GM12878 (cell line): Measurements from ENCODE around the gene MRPL18. TPM values are rescaled to one million over a fixed set of nuclear protein-coding genes. Genes with fewer than 3 reads are reported as not detected.

Experiments
- ATAC-seq: fragments of 200-7000 bp; cut with Tn5 transposase; 3 replicates; pipeline ENCODE4 v1.9.1; 2020; ENCODE audit warnings: mild to moderate bottlenecking, moderate library complexity
- BruUV-seq: library from RNA; stranded (reverse); fragments of 400-500 nt; replicated peaks from 2 replicates; lab custom pipeline; 2021; lab: Mats Ljungman, UMichigan
- CTCF ChIA-PET: fragments of 300-600 bp; sonication (Branson Sonifier 250); formaldehyde crosslinking; extraction: SDS; loops from one replicate; lab custom pipeline; 2021; ENCODE audit warnings: inconsistent platforms; lab: Yijun Ruan, JAX
- POLR2A ChIA-PET: fragments of 350-600 bp; formaldehyde crosslinking; extraction: SDS; loops from one replicate; lab custom pipeline; 2021; ENCODE audit warnings: inconsistent platforms; lab: Charles Lee
- RAD21 ChIA-PET: fragments of 300-600 bp; sonication (Branson Sonifier 250); formaldehyde crosslinking; loops from one replicate; lab custom pipeline; 2023; ENCODE audit warnings: antibody characterized with exemption; ENCODE audit not compliant: unreplicated experiment; lab: Charles Lee
- SMC1A ChIA-PET: fragments of 300-600 bp; sonication (Branson Sonifier 250); formaldehyde crosslinking; loops from one replicate; lab custom pipeline; 2023; ENCODE audit not compliant: unreplicated experiment, uncharacterized antibody; lab: Charles Lee
- DNase-seq: peaks from one replicate; pipeline ENCODE4 v3.0.0-alpha.2; 2011; ENCODE audit warnings: low read depth, low spot score
- FAIRE-seq: peaks from 3 replicates; lab custom pipeline; 2011; peaks lifted over from hg19 to GRCh38; lab: Jason Lieb, UNC
- H2AFZ ChIP-seq: 2 replicates; pipeline ENCODE4 v1.6.0; 2011; ENCODE audit warnings: low read depth, low read length, control low read depth; ENCODE audit not compliant: control insufficient read depth
- H3K27ac ChIP-seq: 2 replicates; pipeline ENCODE4 v1.5.1; 2011; ENCODE audit warnings: control low read depth; ENCODE audit not compliant: control insufficient read depth, insufficient read depth
- H3K27me3 ChIP-seq, 2 experiments: replicated peaks in 1 of 2; 2 replicates each; pipeline versions ENCODE4 v1.6.0 to v1.6.1; 2011; ENCODE audit warnings: low read length in 1 of 2; ENCODE audit not compliant: control insufficient read depth in 2 of 2, insufficient read depth in 2 of 2
- H3K36me3 ChIP-seq, 2 experiments: 2 replicates each; pipeline ENCODE4 v1.5.1; 2011; ENCODE audit warnings: low read length in 1 of 2; ENCODE audit not compliant: control insufficient read depth in 2 of 2, insufficient read depth in 2 of 2
- H3K4me1 ChIP-seq: 2 replicates; pipeline ENCODE4 v1.6.1; 2011; ENCODE audit warnings: mild to moderate bottlenecking, low read length, moderate library complexity, mixed read lengths; ENCODE audit not compliant: control insufficient read depth, insufficient read depth
- H3K4me2 ChIP-seq: 2 replicates; pipeline ENCODE4 v1.6.0; 2011; ENCODE audit warnings: control low read depth; ENCODE audit not compliant: control insufficient read depth, insufficient read depth
- H3K4me3 ChIP-seq: fragments of 200-600 bp; sonication (generic); 2 replicates; pipeline ENCODE4 v1.5.1; 2016
- H3K79me2 ChIP-seq: 2 replicates; pipeline ENCODE4 v1.6.0; 2011; ENCODE audit warnings: low read length; ENCODE audit not compliant: control insufficient read depth, insufficient read depth
- H3K9ac ChIP-seq: 2 replicates; pipeline ENCODE4 v1.8.0; 2011; ENCODE audit warnings: low read length, control low read depth, mixed read lengths; ENCODE audit not compliant: control insufficient read depth, insufficient read depth
- H3K9me3 ChIP-seq: replicated peaks from 3 replicates; pipeline ENCODE4 v1.5.1; 2011; ENCODE audit warnings: mild to moderate bottlenecking, low read length; ENCODE audit not compliant: control insufficient read depth, insufficient read depth
- H4K20me1 ChIP-seq: 2 replicates; pipeline ENCODE4 v1.6.0; 2011; ENCODE audit not compliant: control insufficient read depth, insufficient read depth
- ATF2 ChIP-seq: IDR thresholded peaks from 2 replicates; pipeline ENCODE4 v1.6.1; 2012; ENCODE audit warnings: low read length, inconsistent platforms
- BHLHE40 ChIP-seq, 2 experiments: fragments of 450-650 bp in 1 of 2; IDR thresholded peaks; 2 replicates each; pipeline ENCODE4 v1.6.1; 2011 to 2017; ENCODE audit warnings: low read depth in 2 of 2, borderline replicate concordance in 1 of 2, improper control_type of control experiment in 1 of 2, low read length in 1 of 2, mild to moderate bottlenecking in 1 of 2
- HSF1 ChIP-seq: fragments of 150-350 bp; IDR thresholded peaks from 2 replicates; pipeline ENCODE4 v1.6.1; 2014; ENCODE audit warnings: mild to moderate bottlenecking, low read depth, low read length
- JUND ChIP-seq: IDR thresholded peaks from 2 replicates; pipeline ENCODE4 v1.6.1; 2012; ENCODE audit warnings: low read depth, mild to moderate bottlenecking, low read length, improper control_type of control experiment, moderate library complexity
- LARP7 ChIP-seq: fragments of 450-650 bp; IDR thresholded peaks from 2 replicates; pipeline ENCODE4 v1.6.1; 2017; ENCODE audit warnings: mild to moderate bottlenecking
- MTA2 ChIP-seq: fragments of 450-650 bp; IDR thresholded peaks from 2 replicates; pipeline ENCODE4 v1.6.1; 2016; ENCODE audit warnings: low read depth, mild to moderate bottlenecking, moderate library complexity
- MXI1 ChIP-seq: fragments of 150-350 bp; IDR thresholded peaks from 2 replicates; pipeline ENCODE4 v1.6.1; 2011; ENCODE audit warnings: low read depth, mild to moderate bottlenecking, inconsistent platforms, low read length, improper control_type of control experiment
- ZNF622 ChIP-seq: fragments of 450-650 bp; IDR thresholded peaks from 2 replicates; pipeline ENCODE4 v1.6.1; 2017; ENCODE audit warnings: mild to moderate bottlenecking, inconsistent platforms
- WGBS: methylation state at CpG from one replicate; pipeline ENCODE4 v1.1.6; 2016; ENCODE audit warnings: low lambda C conversion rate; ENCODE audit not compliant: insufficient replicate concordance, insufficient coverage; ENCODE audit errors: missing lambda C conversion rate; 5-methylcytosine and 5-hydroxymethylcytosine counted together
- in situ Hi-C: fragments of 300-500 bp; cut with MboI; formaldehyde crosslinking; loops from 9 replicates; pipeline ENCODE4 v1.14.3; 2018; ENCODE audit warnings: mixed read lengths
- intact Hi-C: fragments of 100-400 bp; cut with micrococcal nuclease; formaldehyde crosslinking; loops from one replicate; pipeline ENCODE4 v1.14.2; 2022; ENCODE audit not compliant: unreplicated experiment
- polyA plus RNA-seq, 11 experiments: library from polyadenylated mRNA; depleted of rRNA in 4 of 11; unstranded in 6 of 11; stranded (reverse) in 5 of 11; fragments of >200 nt; fragmentation: Nextera tagmentation in 4 of 11; fragmentation: Illumina TruSeq in 1 of 11; extraction: Ambion mirVana in 4 of 11; extraction: Trizol in 1 of 11; gene quantifications; 1 replicate in 1 of 11; 2 replicates in 10 of 11; pipeline versions ENCODE4 v1.2.1 to v1.2.3, GENCODE V29; 2011 to 2016; ENCODE audit warnings: inconsistent platforms in 2 of 11, missing spikeins in 2 of 11, low read depth in 1 of 11
- total RNA-seq, 4 experiments: library from RNA; depleted of rRNA in 3 of 4; stranded (reverse); fragments of >200 nt in 3 of 4; fragmentation: Illumina TruSeq in 1 of 4; extraction: Trizol in 1 of 4; gene quantifications; 2 replicates each; pipeline versions ENCODE4 v1.2.1 to v1.2.3, GENCODE V29; 2013 to 2021
- TF ChIP-seq, protein P1 (sequence below): fragments of 450-650 bp; IDR thresholded peaks from 2 replicates; pipeline ENCODE4 v1.6.1; 2016; ENCODE audit warnings: mild to moderate bottlenecking
- TF ChIP-seq, protein P2 (sequence below): fragments of 450-650 bp; IDR thresholded peaks from 2 replicates; pipeline ENCODE4 v1.6.1; 2017; ENCODE audit warnings: mild to moderate bottlenecking, moderate library complexity
- TF ChIP-seq, protein P3 (sequence below): fragments of 450-650 bp; IDR thresholded peaks from 2 replicates; pipeline ENCODE4 v1.6.1; 2017; ENCODE audit warnings: low read depth, mild to moderate bottlenecking, moderate library complexity

MRPL18 gene
- total and polyA plus RNA-seq, 10 of the 15 experiments (the other 5 are each of a cell fraction or from before 2014, with no cell fraction given) = 68.5 to 203 (median 116) TPM

- intact Hi-C loops = no loop called here
- WGBS = 40% methylated on average over 1 of the region's 2 CpGs
- ChIA-PET SMC1A (interaction anchor here (0.8 to 2.8 kb wide), 5 partner anchors 22 to 68 kb away, joined by 3 to 20 read pairs (median 4); no protein-coding TSS in a partner anchor), POLR2A (interaction anchor here (0.6 to 3.1 kb wide), 5 partner anchors 13 to 64 kb away, joined by 3 to 21 read pairs (median 6); partner anchors contain the start of gene WTAP), RAD21 (interaction anchor here (0.8 kb wide), 1 partner anchor 31 kb away, joined by 3 read pairs; the partner anchor contains the start of gene MRPL18), CTCF (interaction anchor here (0.6 to 1.2 kb wide), 4 partner anchors 13 to 191 kb away, joined by 3 to 4 read pairs (median 4); no protein-coding TSS in a partner anchor)
- H2AFZ ChIP-seq = no peak overlapping the region
- H3K4me1 ChIP-seq = peaks cover 5% of the 10 kb centered on the region
- H3K79me2 ChIP-seq = peaks cover 23% of the 10 kb centered on the region
- H3K4me3 ChIP-seq = no peak overlapping the region
- no TSS peak for BruUV-seq
- no peak overlapping the region for H3K9ac ChIP-seq
- no peak overlapping the region for H3K4me2 ChIP-seq
- H3K27ac ChIP-seq = no peak overlapping the region
- H4K20me1 ChIP-seq = no peaks in the 10 kb centered on the region
- no peaks in the 10 kb centered on the region for H3K9me3 ChIP-seq
- H3K27me3 ChIP-seq = no peaks in the 10 kb centered on the region
- no peak for DNase-seq
- FAIRE-seq = no peak
- ATAC-seq = no peak
- peaks cover 6 to 24% of the 10 kb centered on the region in 2 experiments for H3K36me3 ChIP-seq
- in situ Hi-C loops = no loop called here
- TF ChIP-seq, protein P1, sequence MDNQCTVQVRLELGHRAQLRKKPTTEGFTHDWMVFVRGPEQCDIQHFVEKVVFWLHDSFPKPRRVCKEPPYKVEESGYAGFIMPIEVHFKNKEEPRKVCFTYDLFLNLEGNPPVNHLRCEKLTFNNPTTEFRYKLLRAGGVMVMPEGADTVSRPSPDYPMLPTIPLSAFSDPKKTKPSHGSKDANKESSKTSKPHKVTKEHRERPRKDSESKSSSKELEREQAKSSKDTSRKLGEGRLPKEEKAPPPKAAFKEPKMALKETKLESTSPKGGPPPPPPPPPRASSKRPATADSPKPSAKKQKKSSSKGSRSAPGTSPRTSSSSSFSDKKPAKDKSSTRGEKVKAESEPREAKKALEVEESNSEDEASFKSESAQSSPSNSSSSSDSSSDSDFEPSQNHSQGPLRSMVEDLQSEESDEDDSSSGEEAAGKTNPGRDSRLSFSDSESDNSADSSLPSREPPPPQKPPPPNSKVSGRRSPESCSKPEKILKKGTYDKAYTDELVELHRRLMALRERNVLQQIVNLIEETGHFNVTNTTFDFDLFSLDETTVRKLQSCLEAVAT = no peak
- no peak for TF ChIP-seq ZNF622
- TF ChIP-seq MXI1 = no peak
- TF ChIP-seq, protein P2, sequence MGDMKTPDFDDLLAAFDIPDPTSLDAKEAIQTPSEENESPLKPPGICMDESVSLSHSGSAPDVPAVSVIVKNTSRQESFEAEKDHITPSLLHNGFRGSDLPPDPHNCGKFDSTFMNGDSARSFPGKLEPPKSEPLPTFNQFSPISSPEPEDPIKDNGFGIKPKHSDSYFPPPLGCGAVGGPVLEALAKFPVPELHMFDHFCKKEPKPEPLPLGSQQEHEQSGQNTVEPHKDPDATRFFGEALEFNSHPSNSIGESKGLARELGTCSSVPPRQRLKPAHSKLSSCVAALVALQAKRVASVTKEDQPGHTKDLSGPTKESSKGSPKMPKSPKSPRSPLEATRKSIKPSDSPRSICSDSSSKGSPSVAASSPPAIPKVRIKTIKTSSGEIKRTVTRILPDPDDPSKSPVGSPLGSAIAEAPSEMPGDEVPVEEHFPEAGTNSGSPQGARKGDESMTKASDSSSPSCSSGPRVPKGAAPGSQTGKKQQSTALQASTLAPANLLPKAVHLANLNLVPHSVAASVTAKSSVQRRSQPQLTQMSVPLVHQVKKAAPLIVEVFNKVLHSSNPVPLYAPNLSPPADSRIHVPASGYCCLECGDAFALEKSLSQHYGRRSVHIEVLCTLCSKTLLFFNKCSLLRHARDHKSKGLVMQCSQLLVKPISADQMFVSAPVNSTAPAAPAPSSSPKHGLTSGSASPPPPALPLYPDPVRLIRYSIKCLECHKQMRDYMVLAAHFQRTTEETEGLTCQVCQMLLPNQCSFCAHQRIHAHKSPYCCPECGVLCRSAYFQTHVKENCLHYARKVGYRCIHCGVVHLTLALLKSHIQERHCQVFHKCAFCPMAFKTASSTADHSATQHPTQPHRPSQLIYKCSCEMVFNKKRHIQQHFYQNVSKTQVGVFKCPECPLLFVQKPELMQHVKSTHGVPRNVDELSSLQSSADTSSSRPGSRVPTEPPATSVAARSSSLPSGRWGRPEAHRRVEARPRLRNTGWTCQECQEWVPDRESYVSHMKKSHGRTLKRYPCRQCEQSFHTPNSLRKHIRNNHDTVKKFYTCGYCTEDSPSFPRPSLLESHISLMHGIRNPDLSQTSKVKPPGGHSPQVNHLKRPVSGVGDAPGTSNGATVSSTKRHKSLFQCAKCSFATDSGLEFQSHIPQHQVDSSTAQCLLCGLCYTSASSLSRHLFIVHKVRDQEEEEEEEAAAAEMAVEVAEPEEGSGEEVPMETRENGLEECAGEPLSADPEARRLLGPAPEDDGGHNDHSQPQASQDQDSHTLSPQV = no peak
- no peak for TF ChIP-seq HSF1
- TF ChIP-seq ATF2 = no peak
- TF ChIP-seq LARP7 = no peak
- TF ChIP-seq, protein P3, sequence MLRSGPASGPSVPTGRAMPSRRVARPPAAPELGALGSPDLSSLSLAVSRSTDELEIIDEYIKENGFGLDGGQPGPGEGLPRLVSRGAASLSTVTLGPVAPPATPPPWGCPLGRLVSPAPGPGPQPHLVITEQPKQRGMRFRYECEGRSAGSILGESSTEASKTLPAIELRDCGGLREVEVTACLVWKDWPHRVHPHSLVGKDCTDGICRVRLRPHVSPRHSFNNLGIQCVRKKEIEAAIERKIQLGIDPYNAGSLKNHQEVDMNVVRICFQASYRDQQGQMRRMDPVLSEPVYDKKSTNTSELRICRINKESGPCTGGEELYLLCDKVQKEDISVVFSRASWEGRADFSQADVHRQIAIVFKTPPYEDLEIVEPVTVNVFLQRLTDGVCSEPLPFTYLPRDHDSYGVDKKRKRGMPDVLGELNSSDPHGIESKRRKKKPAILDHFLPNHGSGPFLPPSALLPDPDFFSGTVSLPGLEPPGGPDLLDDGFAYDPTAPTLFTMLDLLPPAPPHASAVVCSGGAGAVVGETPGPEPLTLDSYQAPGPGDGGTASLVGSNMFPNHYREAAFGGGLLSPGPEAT = no peak
- TF ChIP-seq MTA2 = no peak
- no peak for TF ChIP-seq JUND
- TF ChIP-seq BHLHE40 (IDR thresholded peaks at IDR 0.05; ENCODE audit: borderline replicate concordance in 1 of 2, low read depth in 2 of 2, low read length in 1 of 2) = no peak
Measured at GRCh38 chr6:159759645-159760044, 30.6 kb upstream of the MRPL18 start.
